Suppressor macrophage (primary cell): ENCODE measurements around the gene FAM209A.
"Not testable (repeated sequence)": the region's sequence is repeated elsewhere in the genome, so short reads cannot be mapped to it uniquely, and the experiment has no call there.

Source experiments
- DNase-seq, 4 experiments: peaks; one replicate each; pipeline ENCODE4 v3.0.0-alpha.2; 2020 to 2022
- total RNA-seq, 17 experiments: gene quantifications; one replicate each; lab custom pipeline; 2026; ENCODE audit warnings: mixed read lengths in 6 of 17, inconsistent platforms in 3 of 17; lab: John Stamatoyannopoulos, UW

FAM209A gene
- total RNA-seq: 0 to 0.55 (median 0.10) reads per million in 17 experiments

DNA sequence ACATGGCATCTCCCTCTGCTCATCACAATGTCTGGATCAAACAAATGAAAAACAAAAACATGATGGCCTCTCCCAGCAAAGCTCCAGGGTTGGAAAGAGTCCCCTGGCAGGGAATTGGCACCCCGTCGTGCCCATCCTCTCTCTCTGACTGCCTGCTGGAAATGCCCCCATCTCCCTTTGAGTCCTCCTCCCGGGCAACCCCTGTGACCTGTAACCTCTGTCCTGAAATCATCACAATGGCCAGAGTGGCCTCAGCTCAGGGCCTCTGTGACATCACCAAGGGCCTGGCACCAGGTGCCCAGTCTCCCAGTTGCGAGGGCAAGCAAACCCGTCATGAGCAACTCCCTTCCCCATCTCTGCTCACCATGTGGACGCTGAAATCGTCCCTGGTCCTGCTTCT is at the start of gene FAM209A:
Gene FAM209A (plus strand): TSS at position 301 of the 400 bp plus-strand sequence. CDS start 65 bp downstream, at position 366.
- DNase-seq: not testable (repeated sequence)

- peak; percentile 51 to 74 (median 66) for DNase-seq
Observed at GRCh38 chr20:56483970-56484369, 40.6 kb upstream of the FAM209A start.

DNA sequence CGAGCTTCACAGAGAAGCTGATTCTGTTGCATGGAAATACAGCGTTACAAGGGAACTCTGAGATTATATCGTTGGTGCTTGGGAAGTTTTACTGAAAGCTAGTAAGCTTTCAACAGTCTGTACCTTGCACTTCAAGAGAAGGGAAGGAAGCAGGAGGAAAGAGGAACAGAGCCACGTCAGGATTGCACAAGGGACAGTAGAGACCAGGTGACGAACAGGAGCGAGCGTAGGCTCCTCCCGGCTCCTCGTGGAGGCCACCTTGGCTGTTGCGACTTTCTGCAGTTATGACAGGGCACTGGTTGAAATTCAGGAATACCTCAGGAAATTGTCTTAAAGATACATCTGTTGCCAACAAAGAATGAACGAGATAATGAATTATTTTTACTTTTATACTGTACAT is 37.3 kb upstream of the FAM209A start:
- DNase-seq: peak; percentile 21 to 59 (median 47)

GRCh38 chr20:56488566-56488965 is 36.0 kb upstream of the FAM209A start:
- no peak for DNase-seq

DNA sequence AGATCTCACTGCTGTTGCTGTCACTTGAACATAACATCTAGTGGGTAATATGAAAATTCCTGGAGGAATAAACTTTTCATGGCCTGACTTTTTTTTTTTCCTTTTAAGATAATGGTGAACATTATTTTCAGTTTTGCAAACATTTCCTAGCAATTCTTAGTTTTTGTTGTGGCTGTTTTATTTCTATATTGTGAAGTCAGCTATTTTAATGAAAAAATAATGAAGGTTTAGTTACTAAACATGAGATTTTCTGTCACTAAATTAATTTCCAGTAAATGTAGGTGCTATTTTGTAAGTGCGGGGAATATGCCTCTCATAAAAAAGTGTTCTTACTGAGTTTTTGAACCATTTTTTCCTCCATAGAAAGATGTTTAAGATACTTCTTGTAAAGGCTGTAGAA is 23.4 kb upstream of the FAM209A start:
- DNase-seq: no peak

DNA sequence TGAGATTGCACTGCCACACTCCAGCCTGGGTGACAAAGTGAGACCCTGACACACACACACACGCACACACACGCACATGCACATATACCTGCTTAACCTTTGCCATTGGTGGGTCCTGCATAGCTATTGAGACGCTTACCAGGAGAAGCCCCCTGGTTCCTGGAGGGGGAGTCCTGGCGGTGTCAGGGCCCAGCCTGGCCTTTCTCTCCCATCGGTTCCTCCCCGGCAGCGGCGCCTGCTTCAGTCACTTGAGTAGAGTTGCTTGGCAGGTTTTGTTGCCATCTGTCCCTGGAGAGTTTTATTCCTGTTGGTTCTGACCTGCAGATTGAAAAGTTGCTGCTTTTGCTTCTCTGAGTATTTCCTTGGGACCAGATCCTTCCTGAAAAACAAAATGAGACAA is 20.6 kb upstream of the FAM209A start:
- no peak for DNase-seq

DNA sequence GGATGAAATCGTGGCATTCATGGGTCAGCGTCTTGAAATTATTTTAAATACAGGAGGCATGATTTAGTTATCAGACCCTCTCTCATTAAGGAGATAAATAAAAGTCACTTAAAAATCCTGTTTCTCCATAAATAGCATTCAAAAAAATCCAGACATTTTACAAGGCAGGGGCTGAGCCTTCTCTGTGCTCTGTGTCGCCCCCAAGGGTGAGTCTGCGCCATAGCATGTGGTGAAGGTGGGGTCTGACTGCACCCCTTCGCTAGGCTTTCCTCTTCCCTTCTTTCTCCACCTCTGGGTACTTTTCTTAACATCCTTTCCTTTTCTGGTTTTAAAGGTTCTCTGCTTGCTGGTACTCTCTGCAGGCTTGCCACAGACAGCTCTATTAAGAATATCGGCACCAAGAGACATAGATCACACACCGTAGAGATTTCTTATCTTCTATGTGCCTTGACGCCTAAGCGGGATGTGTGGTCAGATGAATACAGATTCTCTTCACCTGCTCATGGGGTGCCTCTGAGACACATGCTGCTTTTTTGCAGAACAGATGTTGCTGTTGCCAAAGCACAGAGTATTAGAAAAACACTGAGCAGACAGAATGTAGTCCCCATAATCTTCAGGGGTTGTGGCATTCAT is 20.1 kb upstream of the FAM209A start:
- DNase-seq: peak in 2 of 4 experiments; percentile 17 to 20

DNA sequence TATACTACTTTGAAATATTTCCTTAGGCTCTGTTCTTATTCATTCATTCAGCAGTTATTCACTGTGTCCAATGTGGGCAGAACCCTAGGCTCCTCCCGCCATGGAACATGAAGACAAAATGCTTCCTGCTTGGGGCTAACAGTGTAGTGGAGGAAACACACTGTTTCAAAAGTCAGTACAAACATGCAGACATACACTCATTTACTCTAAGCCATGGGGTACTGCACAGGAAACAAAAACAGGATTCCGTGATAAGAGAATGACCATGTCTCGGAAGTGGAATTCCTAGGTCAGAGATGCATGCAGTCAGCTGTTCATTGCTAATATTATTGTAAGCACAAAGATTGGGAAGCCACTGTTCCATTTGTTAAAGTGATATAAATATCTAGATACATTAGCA is 18.4 kb upstream of the FAM209A start:
- peak in 1 of 4 experiments; percentile 11 for DNase-seq

- no peak for DNase-seq
Observed at GRCh38 chr20:56511926-56512325, 12.6 kb upstream of the FAM209A start.

DNA sequence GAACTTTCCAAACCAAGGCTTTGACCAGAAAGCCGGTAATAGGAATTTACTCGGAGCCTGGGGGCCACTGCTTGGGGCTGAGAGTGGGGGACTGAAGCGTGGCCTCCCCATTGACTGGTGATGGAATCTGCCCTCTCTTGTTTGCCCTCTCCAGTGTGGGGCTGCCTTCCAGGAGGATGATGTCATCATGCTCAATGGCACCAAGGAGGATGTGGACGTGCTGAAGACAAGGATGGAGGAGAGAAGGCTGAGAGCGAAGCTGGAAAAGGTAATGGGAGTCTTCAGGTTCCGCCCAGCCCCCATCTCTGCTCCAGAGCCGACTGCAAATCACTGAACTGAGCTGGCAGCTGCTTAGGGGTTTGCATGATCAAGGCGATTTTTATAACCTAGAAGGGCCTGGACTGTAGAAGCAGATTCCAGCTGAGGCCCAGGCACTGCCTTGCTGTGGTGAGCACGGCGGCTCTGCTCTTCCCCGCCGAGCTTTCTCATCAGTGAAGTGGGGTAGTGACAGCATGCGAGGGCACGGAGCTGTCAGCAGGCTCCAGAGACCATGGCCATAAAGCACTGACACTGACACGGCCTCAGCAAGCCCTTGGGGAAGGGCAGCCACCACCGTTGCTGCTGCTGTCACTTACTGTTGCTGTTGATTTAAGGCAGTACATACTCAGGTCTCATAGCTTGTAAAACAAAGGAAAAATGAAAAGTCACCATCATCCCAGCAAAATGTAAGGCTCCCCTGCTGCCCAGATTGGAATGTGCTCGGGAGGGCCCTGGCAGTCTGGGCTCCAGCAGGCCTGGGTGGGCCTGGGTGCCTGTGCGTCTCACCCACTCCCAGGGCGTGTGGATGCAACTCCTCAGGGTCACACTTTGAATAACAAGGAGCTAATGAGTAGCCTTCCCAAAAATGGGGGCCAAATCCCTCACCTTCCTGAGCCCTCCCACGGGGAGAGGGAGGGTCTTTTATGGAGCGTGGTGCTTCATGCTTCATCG is 11.1 kb upstream of the FAM209A start:
- DNase-seq: no peak

DNA sequence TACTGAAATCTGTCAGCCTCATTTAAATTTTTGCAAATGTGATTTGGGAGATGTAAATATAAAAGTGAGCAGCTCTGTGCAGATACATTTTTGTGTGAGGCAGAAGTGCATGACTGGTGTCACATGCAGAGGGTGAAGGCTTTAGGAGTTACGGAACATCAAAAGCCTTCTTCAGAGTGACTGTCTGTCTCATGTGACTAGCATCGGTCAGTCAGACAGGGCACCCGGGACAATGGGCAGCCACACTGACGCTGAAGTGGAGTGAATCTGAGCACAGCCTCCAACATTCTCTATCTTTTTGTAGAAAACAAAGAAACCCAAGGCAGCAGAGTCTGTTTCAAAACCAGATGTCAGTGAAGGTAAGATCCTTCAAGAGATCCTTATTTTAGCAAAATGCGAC is 7.9 kb upstream of the FAM209A start:
- no peak for DNase-seq

DNA sequence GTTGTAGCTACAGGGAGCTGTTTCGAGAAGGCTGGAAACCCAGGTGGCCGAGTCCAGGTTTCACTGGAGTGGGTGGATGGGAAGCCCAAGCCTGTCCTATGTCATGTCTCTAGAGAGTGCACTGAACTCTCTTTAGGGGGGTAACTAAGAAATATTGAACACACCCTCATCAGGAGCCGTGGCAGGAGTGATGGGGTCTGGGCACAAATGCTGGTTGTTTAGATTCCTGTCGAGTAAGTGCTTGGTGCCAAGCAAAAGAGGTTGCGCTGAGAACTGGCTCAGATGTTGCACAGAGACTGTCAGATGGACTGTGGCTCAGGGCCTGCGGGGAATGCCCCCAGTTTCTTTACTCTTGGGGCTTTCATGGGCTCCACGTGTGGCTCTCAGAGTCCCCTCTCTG is 7.3 kb upstream of the FAM209A start:
- DNase-seq: no peak

DNA sequence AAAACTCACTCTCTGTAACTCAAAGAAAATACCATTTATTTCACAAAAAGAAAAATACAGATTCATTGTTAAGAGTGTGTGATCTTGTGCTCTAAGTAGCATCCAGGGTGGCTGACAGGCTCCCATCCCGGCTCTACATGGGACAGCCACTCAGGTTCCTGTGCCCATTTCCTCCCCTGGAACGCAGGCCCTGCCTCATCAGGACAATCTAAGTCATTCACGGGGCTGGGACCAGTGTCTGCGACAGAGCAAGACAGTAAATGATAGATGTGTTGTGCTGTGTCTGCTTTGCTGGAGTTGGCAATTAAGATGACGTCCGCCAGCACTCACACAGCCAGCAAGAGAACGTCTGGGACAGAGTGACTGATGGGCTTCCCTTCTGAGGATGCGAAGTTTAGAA is 6.9 kb upstream of the FAM209A start:
- DNase-seq: no peak

- DNase-seq: no peak
Observed at GRCh38 chr20:56518126-56518525, 6.4 kb upstream of the FAM209A start.

GRCh38 chr20:56518721-56519398 is 5.7 kb upstream of the FAM209A start:
- no peak for DNase-seq

DNA sequence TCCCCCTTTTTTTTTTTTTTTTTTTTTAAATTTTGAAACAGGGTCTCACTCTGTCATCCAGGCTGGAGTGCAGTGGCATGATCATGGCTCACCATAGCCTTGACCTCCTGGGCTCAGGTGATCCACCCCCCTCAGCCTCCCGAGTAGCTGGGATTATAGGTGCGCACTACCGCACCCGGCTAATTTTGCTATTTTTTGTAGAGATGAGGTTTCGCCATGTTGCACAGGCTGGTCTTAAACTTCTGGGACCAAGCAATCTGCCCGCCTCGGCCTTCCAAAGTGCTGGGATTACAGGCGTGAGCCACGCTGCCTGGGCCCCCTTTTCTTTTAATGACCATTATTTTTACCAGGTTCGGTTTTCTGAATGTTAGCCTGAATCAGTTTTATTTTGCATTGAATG is 5.0 kb upstream of the FAM209A start:
- DNase-seq: no peak

GRCh38 chr20:56520180-56520579 is 4.4 kb upstream of the FAM209A start:
- DNase-seq: no peak

DNA sequence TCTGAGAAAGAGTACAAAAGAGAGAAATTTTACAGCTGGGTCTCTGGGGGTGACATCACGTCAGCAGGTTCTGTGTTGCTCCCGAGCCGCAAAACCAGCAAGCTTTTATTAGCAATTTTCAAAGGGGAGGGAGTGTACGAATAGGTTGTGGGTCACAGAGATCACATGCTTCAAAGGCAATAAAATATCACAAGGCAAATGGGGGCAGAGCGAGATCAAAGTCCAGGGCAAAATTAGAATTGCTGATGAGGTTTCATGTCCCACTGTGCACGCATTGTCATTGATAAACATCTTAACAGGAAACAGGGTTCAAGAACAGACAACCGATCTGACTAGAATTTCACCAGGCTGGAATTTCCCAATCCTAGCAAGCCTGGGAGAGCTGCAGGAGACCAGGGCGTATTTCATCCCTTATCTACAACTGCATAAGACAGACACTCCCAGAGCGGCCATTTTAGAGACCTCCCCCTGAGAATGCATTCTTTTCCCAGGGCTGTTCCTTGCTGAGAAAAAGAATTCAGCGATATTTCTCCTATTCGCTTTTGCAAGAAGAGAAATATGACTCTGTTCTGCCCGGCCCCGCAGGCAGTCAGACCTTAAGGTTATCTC is 3.7 kb upstream of the FAM209A start:
- DNase-seq: not testable (repeated sequence)

- DNase-seq: no peak
Observed at GRCh38 chr20:56522311-56522710, 2.2 kb upstream of the FAM209A start.

DNA sequence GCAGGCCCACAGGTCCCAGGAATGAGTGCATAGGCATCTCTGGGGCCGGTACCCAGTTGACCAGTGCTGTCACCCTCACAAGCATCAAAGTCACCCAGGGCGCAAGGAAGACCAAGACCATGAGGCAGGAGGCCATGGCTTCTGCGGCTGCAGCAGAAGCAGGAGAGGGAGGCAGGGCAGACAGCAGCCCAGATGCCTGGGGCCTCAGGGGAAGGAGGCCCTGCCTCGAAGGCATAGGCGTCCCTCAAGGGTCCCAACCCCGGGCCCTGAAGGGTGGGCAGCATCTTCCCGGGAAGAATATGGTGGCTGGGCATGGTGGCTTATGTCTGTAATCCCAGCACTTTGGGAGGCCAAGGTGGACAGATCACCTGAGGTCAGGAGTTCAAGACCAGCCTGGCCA is 3.0 kb downstream of the FAM209A start:
- DNase-seq: no peak

DNA sequence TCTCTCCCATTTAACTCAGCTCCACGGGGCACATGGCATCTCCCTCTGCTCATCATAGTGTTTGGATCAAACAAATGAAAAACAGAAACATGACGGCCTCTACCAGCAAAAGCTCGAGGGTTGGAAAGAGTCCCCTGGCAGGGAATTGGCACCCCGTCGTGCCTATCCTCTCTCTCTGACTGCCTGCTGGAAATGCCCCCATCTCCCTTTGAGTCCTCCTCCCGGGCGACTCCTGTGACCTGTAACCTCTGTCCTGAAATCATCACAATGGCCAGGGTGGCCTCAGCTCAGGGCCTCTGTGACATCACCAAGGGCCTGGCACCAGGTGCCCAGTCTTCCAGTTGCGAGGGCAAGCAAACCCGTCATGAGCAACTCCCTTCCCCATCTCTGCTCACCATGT is 8.4 kb downstream of the FAM209A start, which contains the start of gene FAM209B:
Gene FAM209B (plus strand): TSS at position 301 of the 400 bp plus-strand sequence. CDS start 96 bp downstream, at position 397.
- DNase-seq: not testable (repeated sequence)

- DNase-seq: no peak
Observed at GRCh38 chr20:56537997-56538396, 13.5 kb downstream of the FAM209A start.

DNA sequence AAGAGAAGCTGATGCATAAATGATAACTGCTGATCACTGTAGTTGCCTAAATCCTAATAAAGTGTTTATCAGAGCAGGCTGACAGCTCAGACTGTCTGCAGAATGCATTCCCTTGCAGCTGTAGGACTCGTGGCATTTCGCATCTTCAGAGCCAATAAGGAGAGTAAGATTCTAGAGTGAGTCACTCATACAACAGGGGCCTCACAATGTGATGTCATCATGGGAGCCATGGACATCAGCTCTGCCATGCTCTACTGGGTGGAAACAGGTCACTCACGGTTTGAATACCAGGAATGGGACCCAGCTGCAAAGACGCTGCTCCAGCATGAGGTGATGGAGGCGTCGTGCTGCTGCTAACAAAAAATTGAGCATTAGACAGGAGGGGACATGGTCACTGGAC is 15.9 kb downstream of the FAM209A start:
- no peak for DNase-seq
